ENCODE results near the gene SSR1. TPM values are rescaled to one million over a fixed set of nuclear protein-coding genes. Genes with fewer than 3 reads are reported as not detected.

The SSR1 gene
- total and polyA plus RNA-seq, 2 of the 13 experiments (the other 11 are each of a cell fraction or from before 2014, with no cell fraction given), result 203 to 243 TPM

- TF ChIP-seq ELK4 (CRISPR knock-in tag; IDR thresholded peaks at IDR 0.05; ENCODE audit: borderline replicate concordance) (no peak), TARDBP (CRISPR knock-in tag; IDR thresholded peaks at IDR 0.05) (no peak; the same call in 1 of the 2 replicates), ZC3H13 (CRISPR knock-in tag; IDR thresholded peaks at IDR 0.05) (0 out of 2 replicates have a peak, but pooled peaks have one; percentile 3), NR2F6 (IDR thresholded peaks at IDR 0.05) (no peak), NR2F6 (CRISPR knock-in tag; IDR thresholded peaks at IDR 0.05) (0 out of 2 replicates have a peak, but pooled peaks have one; percentile 15), KDM6A (CRISPR knock-in tag; IDR thresholded peaks at IDR 0.05; ENCODE audit: low read depth) (no peak), SMAD9 (CRISPR knock-in tag; IDR thresholded peaks at IDR 0.05) (no peak), SRY (CRISPR knock-in tag; IDR thresholded peaks at IDR 0.05) (no peak), AGO1 (IDR thresholded peaks at IDR 0.05; ENCODE audit: low read depth, low read length, poor library complexity, severe bottlenecking) (no peak), ZNF652 (CRISPR knock-in tag; IDR thresholded peaks at IDR 0.05; ENCODE audit: borderline replicate concordance, low read depth) (no peak), DMAP1 (CRISPR knock-in tag; IDR thresholded peaks at IDR 0.05) (no peak), HNRNPH1 (optimal IDR thresholded peaks at IDR 0.05; ENCODE audit: low read depth, low read length) (peak; percentile 48), ZNF543 (CRISPR knock-in tag; IDR thresholded peaks at IDR 0.05) (no peak), ZNF589 (CRISPR knock-in tag; conservative IDR thresholded peaks at IDR 0.05) (no peak), NFYC (CRISPR knock-in tag; IDR thresholded peaks at IDR 0.05) (no peak), PHF20 (CRISPR knock-in tag; IDR thresholded peaks at IDR 0.05) (0 out of 2 replicates have a peak, but pooled peaks have one; percentile 19), RERE (CRISPR knock-in tag; IDR thresholded peaks at IDR 0.05; ENCODE audit: low read depth) (no peak), FOXA1 (IDR thresholded peaks at IDR 0.05) (no peak), FOXA1 (CRISPR knock-in tag; IDR thresholded peaks at IDR 0.05) (no peak), ASH2L (IDR thresholded peaks at IDR 0.05; ENCODE audit: insufficient read length, low read depth, low read length) (peak; percentile 15), NCOR1 (IDR thresholded peaks at IDR 0.05; ENCODE audit: borderline replicate concordance, low read length) (peak; percentile 66; the same call in 1 of the 2 replicates), ZNF260 (CRISPR knock-in tag; IDR thresholded peaks at IDR 0.05; ENCODE audit: borderline replicate concordance, low read depth) (no peak), ZFY (CRISPR knock-in tag; IDR thresholded peaks at IDR 0.05) (no peak), SRSF1 (optimal IDR thresholded peaks at IDR 0.05; ENCODE audit: low read depth, low read length) (no peak), BRD4 (CRISPR knock-in tag; IDR thresholded peaks at IDR 0.05) (no peak), DPF2 (CRISPR knock-in tag; IDR thresholded peaks at IDR 0.05; ENCODE audit: borderline replicate concordance, low read depth) (no peak)
- TF ChIP-seq, protein P1, sequence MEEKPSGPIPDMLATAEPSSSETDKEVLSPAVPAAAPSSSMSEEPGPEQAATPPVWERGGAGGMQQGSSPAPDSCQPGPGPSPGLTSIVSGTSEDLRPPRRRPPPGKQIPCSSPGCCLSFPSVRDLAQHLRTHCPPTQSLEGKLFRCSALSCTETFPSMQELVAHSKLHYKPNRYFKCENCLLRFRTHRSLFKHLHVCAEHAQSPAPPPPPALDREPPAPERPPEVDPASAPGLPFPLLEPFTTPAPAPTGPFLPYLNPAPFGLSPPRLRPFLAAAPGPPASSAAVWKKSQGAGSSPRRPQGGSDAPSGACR (CRISPR knock-in tag; IDR thresholded peaks at IDR 0.05), result no peak
These were observed 73.4 kb downstream of the SSR1 start (continued) for GRCh38 chr6:7239590-7239948.
